Measurements from ENCODE around the gene STARD3. TPM values are rescaled to one million over a fixed set of nuclear protein-coding genes. Genes with fewer than 3 reads are reported as not detected.

Gene STARD3
- total RNA-seq, 2 donors from 2014 or later = 52.5 to 202 TPM

GRCh38 chr17:39667945-39668924, 31.3 kb downstream of the STARD3 start, which contains the start of gene PNMT:
Gene PNMT (plus strand): TSS chr17:39668453. CDS start chr17:39668476, 23 bp downstream.
- Histone ChIP-seq H3K9me3 (no peaks in the 10 kb centered on the region), H3K27me3 (replicated peaks; ENCODE audit: insufficient read depth) (no peaks in the 10 kb centered on the region), H3K4me3 (peak within 1 kb of the TSS; percentile 27 to 28), H3K36me3 (no peaks in the 10 kb centered on the region), H3K27ac (no peak within 1 kb of the TSS), H3K4me1 (replicated peaks) (peaks cover 2% of the 10 kb centered on the region)
- WGBS = 3% methylated on average over 85 of the region's 85 CpGs
- peak; percentile 72 for DNase-seq (ENCODE audit: low spot score)
- intact Hi-C loops (cut with DNase I) = no loop called here
- TF ChIP-seq, protein P1, sequence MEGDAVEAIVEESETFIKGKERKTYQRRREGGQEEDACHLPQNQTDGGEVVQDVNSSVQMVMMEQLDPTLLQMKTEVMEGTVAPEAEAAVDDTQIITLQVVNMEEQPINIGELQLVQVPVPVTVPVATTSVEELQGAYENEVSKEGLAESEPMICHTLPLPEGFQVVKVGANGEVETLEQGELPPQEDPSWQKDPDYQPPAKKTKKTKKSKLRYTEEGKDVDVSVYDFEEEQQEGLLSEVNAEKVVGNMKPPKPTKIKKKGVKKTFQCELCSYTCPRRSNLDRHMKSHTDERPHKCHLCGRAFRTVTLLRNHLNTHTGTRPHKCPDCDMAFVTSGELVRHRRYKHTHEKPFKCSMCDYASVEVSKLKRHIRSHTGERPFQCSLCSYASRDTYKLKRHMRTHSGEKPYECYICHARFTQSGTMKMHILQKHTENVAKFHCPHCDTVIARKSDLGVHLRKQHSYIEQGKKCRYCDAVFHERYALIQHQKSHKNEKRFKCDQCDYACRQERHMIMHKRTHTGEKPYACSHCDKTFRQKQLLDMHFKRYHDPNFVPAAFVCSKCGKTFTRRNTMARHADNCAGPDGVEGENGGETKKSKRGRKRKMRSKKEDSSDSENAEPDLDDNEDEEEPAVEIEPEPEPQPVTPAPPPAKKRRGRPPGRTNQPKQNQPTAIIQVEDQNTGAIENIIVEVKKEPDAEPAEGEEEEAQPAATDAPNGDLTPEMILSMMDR (IDR thresholded peaks at IDR 0.05) = peak in 3 of 4 experiments; percentile 56 to 82 (median 81)
- TF ChIP-seq POLR2A (IDR thresholded peaks at IDR 0.05) (peak; percentile 11), POLR2AphosphoS5 (IDR thresholded peaks at IDR 0.05) (peak; percentile 45)

DNA sequence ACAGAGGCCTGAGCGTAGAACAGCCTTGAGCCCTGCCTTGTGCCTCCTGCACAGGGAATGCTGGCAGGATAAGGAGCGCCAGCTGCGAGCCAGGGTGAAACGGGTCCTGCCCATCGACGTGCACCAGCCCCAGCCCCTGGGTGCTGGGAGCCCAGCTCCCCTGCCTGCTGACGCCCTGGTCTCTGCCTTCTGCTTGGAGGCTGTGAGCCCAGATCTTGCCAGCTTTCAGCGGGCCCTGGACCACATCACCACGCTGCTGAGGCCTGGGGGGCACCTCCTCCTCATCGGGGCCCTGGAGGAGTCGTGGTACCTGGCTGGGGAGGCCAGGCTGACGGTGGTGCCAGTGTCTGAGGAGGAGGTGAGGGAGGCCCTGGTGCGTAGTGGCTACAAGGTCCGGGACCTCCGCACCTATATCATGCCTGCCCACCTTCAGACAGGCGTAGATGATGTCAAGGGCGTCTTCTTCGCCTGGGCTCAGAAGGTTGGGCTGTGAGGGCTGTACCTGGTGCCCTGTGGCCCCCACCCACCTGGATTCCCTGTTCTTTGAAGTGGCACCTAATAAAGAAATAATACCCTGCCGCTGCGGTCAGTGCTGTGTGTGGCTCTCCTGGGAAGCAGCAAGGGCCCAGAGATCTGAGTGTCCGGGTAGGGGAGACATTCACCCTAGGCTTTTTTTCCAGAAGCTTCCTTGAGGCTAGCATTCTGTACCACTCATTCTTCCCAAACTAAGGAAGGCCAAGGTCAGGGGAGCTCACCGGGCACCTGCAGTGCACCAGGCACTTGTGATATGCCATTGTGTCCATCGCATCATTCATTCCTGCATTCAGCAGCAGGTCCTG, 33.2 kb downstream of the STARD3 start:
- no peaks in the 10 kb centered on the region for H3K9me3 ChIP-seq
- TF ChIP-seq POLR2AphosphoS5 (IDR thresholded peaks at IDR 0.05) (no peak), POLR2A (IDR thresholded peaks at IDR 0.05) (no peak)
- TF ChIP-seq, protein P1 (IDR thresholded peaks at IDR 0.05) = no peak
- no peak overlapping the region for H3K27ac ChIP-seq
- H3K27me3 ChIP-seq (replicated peaks; ENCODE audit: insufficient read depth) = no peaks in the 10 kb centered on the region
- peaks cover 10% of the 10 kb centered on the region for H3K4me1 ChIP-seq (replicated peaks)
- H3K36me3 ChIP-seq = no peaks in the 10 kb centered on the region
- WGBS = 85% methylated on average over 23 of the region's 23 CpGs
- no peak for DNase-seq (ENCODE audit: low spot score)
- intact Hi-C loops (cut with DNase I) = loop anchor here (5.0 kb wide), 1 partner anchor 48 kb away; no protein-coding TSS in a partner anchor
- no peak overlapping the region for H3K4me3 ChIP-seq

DNA sequence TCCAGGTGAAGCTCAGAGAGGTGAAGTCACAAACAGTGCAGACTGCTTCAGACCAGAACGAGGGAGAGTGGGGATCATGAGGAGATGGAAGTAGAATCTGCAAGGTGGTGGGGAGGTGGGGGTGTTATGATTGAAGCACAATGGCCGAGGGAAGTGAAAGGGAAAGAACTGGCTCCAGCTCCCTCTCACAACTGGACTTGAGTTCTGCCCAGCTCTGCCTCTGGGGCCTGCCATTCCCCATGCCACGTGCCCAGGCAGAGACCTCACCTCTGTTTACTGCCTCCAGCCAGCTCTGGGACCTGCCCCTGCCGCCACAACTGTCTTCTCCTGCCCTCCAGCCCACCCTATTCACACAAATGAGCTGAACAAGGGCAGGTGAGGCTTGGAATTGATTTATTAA, 33.8 kb downstream of the STARD3 start:
- intact Hi-C loops (cut with DNase I) = loop anchor here (5.0 kb wide), 1 partner anchor 48 kb away; no protein-coding TSS in a partner anchor
- Histone ChIP-seq H3K4me3 (no peak overlapping the region), H3K36me3 (no peaks in the 10 kb centered on the region), H3K27me3 (replicated peaks; ENCODE audit: insufficient read depth) (no peaks in the 10 kb centered on the region), H3K4me1 (replicated peaks) (peaks cover 15% of the 10 kb centered on the region), H3K27ac (no peak overlapping the region), H3K9me3 (no peaks in the 10 kb centered on the region)
- 65% methylated on average over 4 of the region's 4 CpGs for WGBS
- TF ChIP-seq POLR2AphosphoS5 (IDR thresholded peaks at IDR 0.05) (no peak), POLR2A (IDR thresholded peaks at IDR 0.05) (no peak)
- TF ChIP-seq, protein P1 (IDR thresholded peaks at IDR 0.05) = no peak
- no peak for DNase-seq (ENCODE audit: low spot score)

- WGBS = 39% methylated on average over 19 of the region's 19 CpGs
- peak; percentile 15 for TF ChIP-seq POLR2A (IDR thresholded peaks at IDR 0.05)
- TF ChIP-seq, protein P1 (IDR thresholded peaks at IDR 0.05) = peak in 3 of 4 experiments; percentile 41 to 71 (median 69)
- peak; percentile 5 for TF ChIP-seq POLR2AphosphoS5 (IDR thresholded peaks at IDR 0.05)
- intact Hi-C loops (cut with DNase I) = loop anchor here (5.0 kb wide), 1 partner anchor 50 kb away; no protein-coding TSS in a partner anchor
- Histone ChIP-seq H3K36me3 (no peaks in the 10 kb centered on the region), H3K4me1 (replicated peaks) (peaks cover 23% of the 10 kb centered on the region), H3K27ac (no peak overlapping the region), H3K4me3 (no peak overlapping the region), H3K9me3 (no peaks in the 10 kb centered on the region), H3K27me3 (replicated peaks; ENCODE audit: insufficient read depth) (no peaks in the 10 kb centered on the region)
- peak; percentile 39 for DNase-seq (ENCODE audit: low spot score)
Measured at GRCh38 chr17:39671651-39672521, 34.9 kb downstream of the STARD3 start.
